ENCODE data around the gene ICE2. TPM values are rescaled to one million over a fixed set of nuclear protein-coding genes. Genes with fewer than 3 reads are reported as not detected.
"Not testable (repeated sequence)": the region's sequence is repeated elsewhere in the genome, so short reads cannot be mapped to it uniquely, and the experiment has no call there.

The ICE2 gene
- polyA plus RNA-seq, 1 of the 3 experiments (the other 2 are of a cell fraction), result 19.0 TPM

GRCh38 chr15:60411774-60412425, 67.0 kb downstream of the ICE2 start:
- no peak overlapping the region for H3K4me2 ChIP-seq
- no peaks in the 10 kb centered on the region for H3K36me3 ChIP-seq (replicated peaks in 1 of 2; ENCODE audit: control insufficient read depth in 1 of 2, insufficient read depth in 2 of 2, low read length in 1 of 2)
- ChIA-PET CTCF (interaction anchor here (1.5 kb wide), 1 partner anchor 12 kb away, joined by 3 read pairs; no protein-coding TSS in a partner anchor), POLR2A (no interaction called here)
- no peak for TF ChIP-seq FOSL2 (IDR thresholded peaks at IDR 0.05; ENCODE audit: borderline replicate concordance, low read depth)
- TF ChIP-seq CHD2 (IDR thresholded peaks at IDR 0.05; ENCODE audit: low read length, partially characterized antibody), result no peak
- no peak for TF ChIP-seq YY1 (IDR thresholded peaks at IDR 0.05; ENCODE audit: low read depth)
- no peak for TF ChIP-seq SMC3 (IDR thresholded peaks at IDR 0.05; ENCODE audit: low read depth, low read length)
- TF ChIP-seq TEAD4 (IDR thresholded peaks at IDR 0.05; ENCODE audit: borderline replicate concordance, insufficient read depth), result no peak
- TF ChIP-seq JUND (IDR thresholded peaks at IDR 0.05), result no peak
- TF ChIP-seq NFIC (IDR thresholded peaks at IDR 0.05; ENCODE audit: borderline replicate concordance), result no peak
- TF ChIP-seq RXRA (IDR thresholded peaks at IDR 0.05; ENCODE audit: borderline replicate concordance, low read depth), result no peak
- TF ChIP-seq EZH2phosphoT487 (IDR thresholded peaks at IDR 0.05; ENCODE audit: borderline replicate concordance, low read depth), result no peak
- TF ChIP-seq, protein P1, sequence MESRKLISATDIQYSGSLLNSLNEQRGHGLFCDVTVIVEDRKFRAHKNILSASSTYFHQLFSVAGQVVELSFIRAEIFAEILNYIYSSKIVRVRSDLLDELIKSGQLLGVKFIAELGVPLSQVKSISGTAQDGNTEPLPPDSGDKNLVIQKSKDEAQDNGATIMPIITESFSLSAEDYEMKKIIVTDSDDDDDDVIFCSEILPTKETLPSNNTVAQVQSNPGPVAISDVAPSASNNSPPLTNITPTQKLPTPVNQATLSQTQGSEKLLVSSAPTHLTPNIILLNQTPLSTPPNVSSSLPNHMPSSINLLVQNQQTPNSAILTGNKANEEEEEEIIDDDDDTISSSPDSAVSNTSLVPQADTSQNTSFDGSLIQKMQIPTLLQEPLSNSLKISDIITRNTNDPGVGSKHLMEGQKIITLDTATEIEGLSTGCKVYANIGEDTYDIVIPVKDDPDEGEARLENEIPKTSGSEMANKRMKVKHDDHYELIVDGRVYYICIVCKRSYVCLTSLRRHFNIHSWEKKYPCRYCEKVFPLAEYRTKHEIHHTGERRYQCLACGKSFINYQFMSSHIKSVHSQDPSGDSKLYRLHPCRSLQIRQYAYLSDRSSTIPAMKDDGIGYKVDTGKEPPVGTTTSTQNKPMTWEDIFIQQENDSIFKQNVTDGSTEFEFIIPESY (IDR thresholded peaks at IDR 0.05; ENCODE audit: borderline replicate concordance, low read depth), result no peak
- TF ChIP-seq MXI1 (IDR thresholded peaks at IDR 0.05; ENCODE audit: low read depth, low read length), result no peak
- TF ChIP-seq SIN3A (IDR thresholded peaks at IDR 0.05; ENCODE audit: borderline replicate concordance, low read depth, low read length), result no peak
- TF ChIP-seq FOXM1 (IDR thresholded peaks at IDR 0.05; ENCODE audit: low read depth), result no peak
- TF ChIP-seq MEF2A (IDR thresholded peaks at IDR 0.05; ENCODE audit: borderline replicate concordance, low read depth), result no peak
- no peak for TF ChIP-seq PBX3 (IDR thresholded peaks at IDR 0.05)
- H3K9ac ChIP-seq, result no peak overlapping the region
- no peaks in the 10 kb centered on the region for H3K9me2 ChIP-seq
- no peaks in the 10 kb centered on the region for H4K20me1 ChIP-seq (ENCODE audit: insufficient read depth)
- no peaks in the 10 kb centered on the region for H3K79me2 ChIP-seq (ENCODE audit: insufficient read depth)
- H3K27me3 ChIP-seq (ENCODE audit: insufficient read depth), result no peaks in the 10 kb centered on the region
- no peaks in the 10 kb centered on the region for H3K9me3 ChIP-seq
- H3F3A ChIP-seq (replicated peaks; ENCODE audit: insufficient read depth), result peaks cover 30% of the 10 kb centered on the region
- DNase-seq, result no peak
- H2AFZ ChIP-seq (ENCODE audit: low read depth), result no peak overlapping the region
- no peak overlapping the region for H3K4me3 ChIP-seq (ENCODE audit: low read depth in 2 of 2, low read length in 1 of 2)
- no peak overlapping the region for H3K27ac ChIP-seq (ENCODE audit: low read depth in 2 of 2, low read length in 1 of 2)
- peaks cover 0 to 29% of the 10 kb centered on the region in 2 experiments; a peak in 2 of 4 replicates for H3K4me1 ChIP-seq (ENCODE audit: control insufficient read depth in 1 of 2, insufficient read depth in 2 of 2, low read depth in 1 of 2, low read length in 1 of 2)
- WGBS (ENCODE audit: low lambda C conversion rate), result 98% methylated on average over 9 of the region's 9 CpGs

GRCh38 chr15:60410350-60410749, 68.6 kb downstream of the ICE2 start:
- POLR2A ChIA-PET, result not testable (repeated sequence)

More at GRCh38 chr15:60410350-60410749, 68.6 kb downstream of the ICE2 start:
- H3K27me3 ChIP-seq (ENCODE audit: insufficient read depth); DNase-seq; H4K20me1 ChIP-seq (ENCODE audit: insufficient read depth); H3K36me3 ChIP-seq (replicated peaks in 1 of 2; ENCODE audit: control insufficient read depth in 1 of 2, insufficient read depth in 2 of 2, low read length in 1 of 2); H3K79me2 ChIP-seq (ENCODE audit: insufficient read depth); H3K9me3 ChIP-seq; CTCF ChIA-PET; H3K9ac ChIP-seq; H3K9me2 ChIP-seq; H3K27ac ChIP-seq (ENCODE audit: low read depth in 2 of 2, low read length in 1 of 2); H3K4me3 ChIP-seq (ENCODE audit: low read depth in 2 of 2, low read length in 1 of 2); H3K4me2 ChIP-seq; H2AFZ ChIP-seq (ENCODE audit: low read depth): not testable (repeated sequence)
- 95% methylated on average over 9 of the region's 9 CpGs for WGBS (ENCODE audit: low lambda C conversion rate)
- peaks cover 0 to 35% of the 10 kb centered on the region in 2 experiments; a peak in 2 of 4 replicates for H3K4me1 ChIP-seq (ENCODE audit: control insufficient read depth in 1 of 2, insufficient read depth in 2 of 2, low read depth in 1 of 2, low read length in 1 of 2)
- peaks cover 30% of the 10 kb centered on the region for H3F3A ChIP-seq (replicated peaks; ENCODE audit: insufficient read depth)
